Astrocyte (in vitro differentiated cells and primary cell): ENCODE results near the gene ZCWPW1.
"Not testable (repeated sequence)": the region's sequence is repeated elsewhere in the genome, so short reads cannot be mapped to it uniquely, and the experiment has no call there.

ENCODE experiments used
- CTCF ChIP-seq: IDR thresholded peaks from 2 replicates; pipeline ENCODE4 v1.5.1; 2011; ENCODE audit warnings: low read depth, mild to moderate bottlenecking, inconsistent platforms, low read length, moderate library complexity; ENCODE audit not compliant: insufficient read depth
- EZH2 ChIP-seq: IDR thresholded peaks from 2 replicates; pipeline ENCODE4 v1.6.1; 2012; ENCODE audit warnings: mild to moderate bottlenecking, low read length, inconsistent platforms; ENCODE audit not compliant: insufficient read depth

- not testable (repeated sequence) for TF ChIP-seq CTCF, EZH2
Measured at GRCh38 chr7:100447363-100447762, 18.9 kb upstream of the ZCWPW1 start.
